CD4-positive, CD25-positive, alpha-beta regulatory T cell (primary cell): Measurements from ENCODE around the gene IFNA14. TPM values are rescaled to one million over a fixed set of nuclear protein-coding genes. Genes with fewer than 3 reads are reported as not detected.

ENCODE experiments used
- ATAC-seq, 2 donors: fragments of 150-1000 bp; cut with Tn5 transposase; one replicate each; pipeline ENCODE4 v1.10.0; 2021; ENCODE audit warnings: low read depth in 2 of 2, moderate number of reproducible peaks in 2 of 2, moderate library complexity in 1 of 2
- DNase-seq, 3 donors: peaks; one replicate each; pipeline versions ENCODE4 v3.0.0 to v3.0.0-alpha.2; 2012 to 2022; ENCODE audit warnings: mixed read lengths in 1 of 3
- H3K27ac ChIP-seq: one replicate; pipeline ENCODE4 v1.7.0; 2013; ENCODE audit warnings: mild to moderate bottlenecking, low read length; ENCODE audit not compliant: insufficient read depth, poor library complexity, severe bottlenecking
- H3K27me3 ChIP-seq: one replicate; pipeline ENCODE4 v1.7.0; 2013; ENCODE audit warnings: low read length; ENCODE audit not compliant: control insufficient read depth, insufficient read depth
- H3K36me3 ChIP-seq: one replicate; pipeline ENCODE4 v1.7.0; 2013; ENCODE audit warnings: mild to moderate bottlenecking, low read length, moderate library complexity; ENCODE audit not compliant: control insufficient read depth, insufficient read depth
- H3K4me1 ChIP-seq: 2 replicates; pipeline ENCODE4 v1.7.0; 2013; ENCODE audit warnings: mild to moderate bottlenecking, low read length; ENCODE audit not compliant: insufficient read depth, control insufficient read depth, poor library complexity, severe bottlenecking
- H3K4me3 ChIP-seq: one replicate; pipeline ENCODE4 v1.7.0; 2013; ENCODE audit warnings: low read depth, mild to moderate bottlenecking, low read length, moderate library complexity
- H3K9me3 ChIP-seq, 2 experiments: 1 replicate in 1 of 2; 2 replicates in 1 of 2; pipeline ENCODE4 v1.7.0; 2013; ENCODE audit warnings: low read length in 2 of 2, mild to moderate bottlenecking in 1 of 2, moderate library complexity in 1 of 2; ENCODE audit not compliant: control insufficient read depth in 2 of 2
- H3K27ac Mint-ChIP-seq, 3 donors: one replicate each; pipeline ENCODE4 v1.8.0; 2020 to 2022; ENCODE audit warnings: mild to moderate bottlenecking in 3 of 3, mixed read lengths in 3 of 3, moderate library complexity in 2 of 3
- H3K27me3 Mint-ChIP-seq: one replicate; pipeline ENCODE4 v1.8.0; 2022; ENCODE audit warnings: mild to moderate bottlenecking, mixed read lengths
- H3K36me3 Mint-ChIP-seq: one replicate; pipeline ENCODE4 v1.8.0; 2020; ENCODE audit warnings: mixed read lengths
- H3K4me1 Mint-ChIP-seq, 4 donors: one replicate each; pipeline ENCODE4 v1.8.0; 2020 to 2022; ENCODE audit warnings: mixed read lengths in 4 of 4, mild to moderate bottlenecking in 1 of 4
- H3K4me3 Mint-ChIP-seq, 4 donors: one replicate each; pipeline ENCODE4 v1.8.0; 2020 to 2022; ENCODE audit warnings: mild to moderate bottlenecking in 4 of 4, mixed read lengths in 4 of 4, moderate library complexity in 3 of 4
- H3K9me3 Mint-ChIP-seq, 7 donors: one replicate each; pipeline ENCODE4 v1.8.0; 2020 to 2022; ENCODE audit warnings: mixed read lengths in 7 of 7, mild to moderate bottlenecking in 3 of 7, moderate library complexity in 2 of 7
- polyA plus RNA-seq, 4 donors: library from polyadenylated mRNA; unstranded; fragments of 300-500 nt; fragmentation: Illumina TruSeq; gene quantifications; one replicate each; pipeline ENCODE4 v1.2.3, GENCODE V29; 2021
- total RNA-seq: library from RNA; stranded (reverse); gene quantifications from one replicate; pipeline ENCODE4 v1.2.3, GENCODE V29; 2022

IFNA14 gene
- not detected for total RNA-seq
- polyA plus RNA-seq = not detected

- Histone ChIP-seq H3K4me1 (no peaks in the 10 kb centered on the region), H3K9me3 (no peaks in the 10 kb centered on the region), H3K27me3 (peaks cover 11% of the 10 kb centered on the region), H3K36me3 (no peaks in the 10 kb centered on the region), H3K27ac (no peak within 1 kb of the TSS), H3K4me3 (no peak within 1 kb of the TSS)
- DNase-seq (no peak), ATAC-seq (no peak)
- Mint-ChIP-seq H3K36me3 (no peaks in the 10 kb centered on the region), H3K9me3 (peaks cover 0 to 2% (median 0%) of the 10 kb centered on the region in 7 donors), H3K4me3 (no peak within 1 kb of the TSS), H3K27me3 (peaks cover 33% of the 10 kb centered on the region), H3K4me1 (peaks cover 0 to 6% (median 2%) of the 10 kb centered on the region in 4 donors), H3K27ac (no peak within 1 kb of the TSS)
Observed at GRCh38 chr9:21239911-21240310, at the start of gene IFNA14. Gene IFNA14 (minus strand): TSS chr9:21240005. CDS start chr9:21239935, 70 bp downstream.

GRCh38 chr9:21287280-21287679, 47.5 kb upstream of the IFNA14 start:
- Histone ChIP-seq H3K4me3 (no peak overlapping the region), H3K9me3 (no peaks in the 10 kb centered on the region), H3K4me1 (no peaks in the 10 kb centered on the region), H3K27ac (no peak overlapping the region), H3K36me3 (no peaks in the 10 kb centered on the region), H3K27me3 (peaks cover 3% of the 10 kb centered on the region)
- no peak for DNase-seq
- H3K27ac Mint-ChIP-seq = no peak overlapping the region
- no peaks in the 10 kb centered on the region for H3K4me1 Mint-ChIP-seq
- peaks cover 16% of the 10 kb centered on the region for H3K27me3 Mint-ChIP-seq
- H3K4me3 Mint-ChIP-seq = no peak overlapping the region
- H3K9me3 Mint-ChIP-seq = peaks cover 0 to 3% (median 0%) of the 10 kb centered on the region in 7 donors
- ATAC-seq = no peak
- H3K36me3 Mint-ChIP-seq = no peaks in the 10 kb centered on the region

GRCh38 chr9:21286659-21287058, 46.9 kb upstream of the IFNA14 start:
- H3K27ac Mint-ChIP-seq = no peak overlapping the region
- Histone ChIP-seq H3K9me3 (no peaks in the 10 kb centered on the region), H3K4me1 (no peaks in the 10 kb centered on the region), H3K27ac (no peak overlapping the region), H3K4me3 (no peak overlapping the region), H3K27me3 (peaks cover 3% of the 10 kb centered on the region), H3K36me3 (no peaks in the 10 kb centered on the region)
- DNase-seq (no peak), ATAC-seq (no peak)
- H3K4me3 Mint-ChIP-seq = no peak overlapping the region
- H3K9me3 Mint-ChIP-seq = peaks cover 0 to 3% (median 0%) of the 10 kb centered on the region in 7 donors
- no peaks in the 10 kb centered on the region for H3K36me3 Mint-ChIP-seq
- H3K27me3 Mint-ChIP-seq = peaks cover 16% of the 10 kb centered on the region
- no peaks in the 10 kb centered on the region for H3K4me1 Mint-ChIP-seq

GRCh38 chr9:21286099-21286498, 46.3 kb upstream of the IFNA14 start:
- no peaks in the 10 kb centered on the region for H3K9me3 ChIP-seq
- Mint-ChIP-seq H3K9me3 (peaks cover 0 to 3% (median 0%) of the 10 kb centered on the region in 7 donors), H3K4me1 (no peaks in the 10 kb centered on the region), H3K36me3 (no peaks in the 10 kb centered on the region), H3K4me3 (no peak overlapping the region), H3K27me3 (peaks cover 17% of the 10 kb centered on the region), H3K27ac (no peak overlapping the region)
- H3K27me3 ChIP-seq = peaks cover 6% of the 10 kb centered on the region
- H3K4me3 ChIP-seq = no peak overlapping the region
- no peaks in the 10 kb centered on the region for H3K36me3 ChIP-seq
- ATAC-seq (no peak), DNase-seq (no peak)
- no peaks in the 10 kb centered on the region for H3K4me1 ChIP-seq
- no peak overlapping the region for H3K27ac ChIP-seq

- no peaks in the 10 kb centered on the region for H3K36me3 ChIP-seq
- no peak overlapping the region for H3K4me3 ChIP-seq
- H3K4me1 Mint-ChIP-seq = no peaks in the 10 kb centered on the region
- H3K27me3 Mint-ChIP-seq = peaks cover 9% of the 10 kb centered on the region
- no peak for DNase-seq
- H3K36me3 Mint-ChIP-seq = no peaks in the 10 kb centered on the region
- peaks cover 8% of the 10 kb centered on the region for H3K27me3 ChIP-seq
- H3K27ac ChIP-seq = no peak overlapping the region
- ATAC-seq = no peak
- no peaks in the 10 kb centered on the region for H3K9me3 ChIP-seq
- H3K9me3 Mint-ChIP-seq = peaks cover 0 to 4% (median 0%) of the 10 kb centered on the region in 7 donors
- no peak overlapping the region for H3K4me3 Mint-ChIP-seq
- no peaks in the 10 kb centered on the region for H3K4me1 ChIP-seq
- H3K27ac Mint-ChIP-seq = no peak overlapping the region
Observed at GRCh38 chr9:21281275-21281674, 41.5 kb upstream of the IFNA14 start.

- no peaks in the 10 kb centered on the region for H3K27me3 ChIP-seq
- H3K4me1 Mint-ChIP-seq = peaks cover 0 to 3% (median 0%) of the 10 kb centered on the region in 4 donors
- H3K4me1 ChIP-seq = no peaks in the 10 kb centered on the region
- H3K36me3 Mint-ChIP-seq = no peaks in the 10 kb centered on the region
- no peak overlapping the region for H3K4me3 ChIP-seq
- H3K27ac ChIP-seq = no peak overlapping the region
- peaks cover 0 to 11% (median 0%) of the 10 kb centered on the region in 7 donors for H3K9me3 Mint-ChIP-seq
- no peaks in the 10 kb centered on the region for H3K36me3 ChIP-seq
- no peak overlapping the region for H3K4me3 Mint-ChIP-seq
- no peak for DNase-seq
- ATAC-seq = no peak
- no peaks in the 10 kb centered on the region for H3K9me3 ChIP-seq
- H3K27me3 Mint-ChIP-seq = peaks cover 11% of the 10 kb centered on the region
- no peak overlapping the region for H3K27ac Mint-ChIP-seq
Observed at GRCh38 chr9:21268347-21268657, 28.5 kb upstream of the IFNA14 start.

GRCh38 chr9:21267485-21268346, 27.9 kb upstream of the IFNA14 start:
- no peak overlapping the region for H3K27ac Mint-ChIP-seq
- no peak overlapping the region for H3K4me3 ChIP-seq
- H3K36me3 Mint-ChIP-seq = no peaks in the 10 kb centered on the region
- DNase-seq = no peak
- peaks cover 0 to 9% (median 0%) of the 10 kb centered on the region in 7 donors for H3K9me3 Mint-ChIP-seq
- H3K4me1 Mint-ChIP-seq = peaks cover 0 to 3% (median 0%) of the 10 kb centered on the region in 4 donors
- H3K27me3 ChIP-seq = no peaks in the 10 kb centered on the region
- no peak overlapping the region for H3K27ac ChIP-seq
- no peak for ATAC-seq
- no peak overlapping the region for H3K4me3 Mint-ChIP-seq
- H3K9me3 ChIP-seq = no peaks in the 10 kb centered on the region
- no peaks in the 10 kb centered on the region for H3K36me3 ChIP-seq
- H3K4me1 ChIP-seq = no peaks in the 10 kb centered on the region
- H3K27me3 Mint-ChIP-seq = peaks cover 11% of the 10 kb centered on the region
